Glomerular visceral epithelial cell (primary cell): ENCODE data around the gene FBH1.
"Not testable (repeated sequence)": the region's sequence is repeated elsewhere in the genome, so short reads cannot be mapped to it uniquely, and the experiment has no call there.

Experiments used
- DNase-seq: peaks from one replicate; pipeline ENCODE4 v3.0.0-alpha.2; 2016; ENCODE audit errors: extremely low spot score

The FBH1 gene

DNA sequence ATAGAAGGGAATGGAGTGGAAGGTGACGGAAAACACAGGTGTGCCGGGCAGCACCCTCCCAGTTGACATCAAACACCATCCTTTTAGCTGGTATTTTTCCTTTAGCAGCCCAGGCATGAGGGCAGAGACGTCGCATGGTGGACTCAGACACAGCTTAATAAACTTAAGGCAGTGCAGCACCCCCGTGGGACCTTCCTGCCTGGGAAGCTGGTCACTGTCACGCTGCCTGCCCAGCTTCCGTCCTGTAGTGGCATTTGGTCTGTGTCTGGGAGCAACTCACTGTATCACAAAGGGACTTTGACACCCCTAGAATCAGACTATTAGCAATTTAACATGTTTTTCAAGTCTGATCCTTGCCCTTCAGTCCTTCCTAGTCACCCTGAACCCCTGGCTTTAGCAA is 51.5 kb downstream of the FBH1 start:
- DNase-seq = no peak

- DNase-seq = no peak
These were observed 52.0 kb downstream of the FBH1 start for GRCh38 chr10:5942001-5942400.

- no peak for DNase-seq
These were observed 52.4 kb downstream of the FBH1 start for GRCh38 chr10:5942474-5942873.

GRCh38 chr10:5943536-5943935 is 53.5 kb downstream of the FBH1 start:
- DNase-seq = no peak

DNA sequence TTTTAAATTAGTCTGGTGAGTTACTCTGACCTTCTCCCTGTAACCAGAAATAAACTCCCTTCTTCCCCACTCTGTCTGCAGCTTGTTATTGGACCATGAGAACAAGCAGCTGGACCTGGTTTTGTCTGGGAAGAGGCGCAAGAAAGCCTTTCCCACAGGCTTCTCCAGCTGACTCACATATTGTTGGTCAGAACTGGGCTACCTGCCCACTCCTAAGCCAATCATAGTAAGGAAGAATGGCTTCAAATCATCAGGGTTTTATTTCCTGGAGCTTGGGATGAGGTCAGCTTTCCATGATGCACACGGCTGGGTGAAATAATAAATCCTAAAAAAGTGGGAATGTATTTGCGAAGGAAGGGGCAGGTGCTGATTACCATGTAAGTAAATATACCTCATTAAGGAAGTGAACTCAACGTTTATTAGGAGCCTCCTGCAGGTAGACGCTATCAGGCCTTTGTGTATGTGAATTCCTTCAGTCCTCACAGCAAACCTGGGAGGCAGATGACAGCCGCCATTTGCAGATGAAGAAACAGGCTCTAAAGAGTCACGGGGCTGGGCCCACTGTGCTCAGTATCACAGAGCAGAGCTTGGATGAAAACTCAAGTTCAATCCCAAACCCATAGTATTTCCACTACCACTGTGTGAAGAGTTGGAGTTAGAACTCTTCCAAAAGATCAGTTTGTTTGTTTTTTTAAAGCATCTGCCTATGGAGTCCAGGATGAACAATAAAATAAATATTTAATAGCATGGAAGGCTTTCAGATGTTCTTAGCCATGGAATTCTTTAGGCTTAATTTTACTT is 54.5 kb downstream of the FBH1 start:
- DNase-seq = peak; percentile 96

DNA sequence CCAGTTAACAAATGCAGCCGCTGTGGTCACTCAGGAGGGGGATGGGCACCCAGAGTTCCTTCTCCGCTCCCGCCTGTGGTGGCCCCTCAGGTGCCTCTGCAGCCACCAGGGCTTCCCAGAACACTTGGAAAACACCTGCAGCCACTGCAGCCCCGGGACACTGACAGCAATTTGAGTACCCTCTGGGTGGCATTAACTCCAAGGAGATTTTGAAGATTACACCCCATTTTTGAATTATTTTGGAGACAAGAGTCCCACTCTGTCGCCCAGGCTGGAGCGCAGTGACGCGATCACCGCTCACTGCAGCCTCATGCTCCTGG is 55.1 kb downstream of the FBH1 start:
- no peak for DNase-seq

GRCh38 chr10:5945561-5946418 is 55.7 kb downstream of the FBH1 start:
- DNase-seq = peak; percentile 25

GRCh38 chr10:5946419-5946775 is 56.4 kb downstream of the FBH1 start:
- not testable (repeated sequence) for DNase-seq

DNA sequence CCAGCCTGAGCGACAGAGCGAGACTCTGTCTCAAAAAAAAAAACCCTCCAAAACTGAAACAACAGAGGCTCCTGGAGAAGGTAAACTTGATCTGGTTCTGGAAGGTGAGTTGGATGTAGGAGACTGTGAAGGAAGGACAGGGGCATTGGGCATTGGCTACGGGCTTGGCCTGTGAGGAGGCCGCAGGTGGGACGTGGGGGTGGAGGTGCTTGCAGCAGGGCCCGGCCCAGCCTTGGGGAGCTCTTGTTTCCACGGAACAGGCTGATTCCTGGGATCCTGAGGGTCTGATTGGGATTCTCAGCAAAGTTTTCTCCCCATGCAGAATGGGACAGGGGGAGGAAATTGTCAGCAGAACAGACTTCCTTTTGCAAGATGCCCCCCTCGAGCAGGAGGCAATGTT is 56.7 kb downstream of the FBH1 start:
- DNase-seq = no peak

GRCh38 chr10:5947471-5948207 is 57.6 kb downstream of the FBH1 start:
- DNase-seq = no peak

- no peak for DNase-seq
These were observed 58.2 kb downstream of the FBH1 start for GRCh38 chr10:5948208-5948585.

DNA sequence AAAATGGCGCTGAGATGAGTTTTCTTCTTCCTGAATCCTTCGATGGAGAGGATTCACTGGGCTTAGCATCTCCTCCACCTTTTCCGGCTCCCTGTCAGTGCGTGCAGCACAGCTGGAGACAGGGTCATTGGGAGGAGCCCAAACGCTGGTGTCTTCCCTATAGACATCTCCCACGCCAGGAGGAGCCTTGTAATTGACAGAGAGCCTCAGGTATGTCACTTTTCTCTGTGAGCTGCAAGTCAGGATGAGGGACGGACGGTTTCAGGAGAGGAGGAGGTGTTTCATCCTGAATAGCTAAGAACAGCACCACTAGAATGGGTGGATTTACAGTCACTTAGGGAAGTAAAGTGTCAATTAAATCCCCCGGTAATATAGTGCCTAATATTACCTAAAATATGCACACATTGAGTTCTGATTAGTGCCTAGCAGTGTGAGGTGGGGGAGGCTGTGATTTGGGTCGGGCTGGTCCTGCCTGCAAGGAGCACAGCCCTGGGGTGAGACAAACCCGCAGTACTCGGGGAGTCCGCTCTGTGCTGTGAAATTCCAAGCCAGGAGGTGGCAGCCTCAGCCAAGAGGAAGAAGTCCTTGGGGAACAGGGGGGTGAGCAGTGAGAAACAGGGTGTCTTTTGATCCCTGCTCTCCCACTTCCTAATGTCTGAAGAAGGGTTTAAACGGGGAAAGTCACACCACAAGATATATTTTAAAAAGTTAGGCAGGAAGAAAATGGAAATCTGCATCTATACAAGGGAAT is 59.1 kb downstream of the FBH1 start:
- peak; percentile 54 for DNase-seq

DNA sequence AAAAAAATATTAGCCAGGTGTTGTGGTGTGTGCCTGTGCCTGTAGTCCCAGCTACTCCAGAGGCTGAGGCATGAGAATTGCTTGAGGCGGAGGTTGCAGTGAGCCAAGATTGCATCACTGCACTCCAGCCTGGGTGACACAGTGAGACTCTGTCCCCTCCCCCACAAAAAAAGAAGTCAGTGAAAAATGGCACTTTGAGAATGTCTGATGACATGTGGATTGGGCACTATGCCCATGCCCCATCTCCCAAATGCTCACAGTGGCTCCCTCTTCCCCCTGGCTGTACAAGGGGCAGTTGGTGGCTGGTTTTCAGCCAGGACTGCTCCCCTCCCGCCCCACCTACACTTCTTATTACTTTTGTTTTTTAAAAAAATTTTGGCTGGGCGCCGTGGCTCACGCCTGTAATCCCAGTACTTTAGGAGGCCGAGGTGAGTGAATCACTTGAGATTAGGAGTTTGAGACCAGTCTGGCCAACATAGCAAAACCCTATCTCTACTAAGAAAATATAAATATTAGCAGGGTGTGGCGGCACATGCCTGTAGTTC is 61.2 kb downstream of the FBH1 start:
- DNase-seq = no peak

DNA sequence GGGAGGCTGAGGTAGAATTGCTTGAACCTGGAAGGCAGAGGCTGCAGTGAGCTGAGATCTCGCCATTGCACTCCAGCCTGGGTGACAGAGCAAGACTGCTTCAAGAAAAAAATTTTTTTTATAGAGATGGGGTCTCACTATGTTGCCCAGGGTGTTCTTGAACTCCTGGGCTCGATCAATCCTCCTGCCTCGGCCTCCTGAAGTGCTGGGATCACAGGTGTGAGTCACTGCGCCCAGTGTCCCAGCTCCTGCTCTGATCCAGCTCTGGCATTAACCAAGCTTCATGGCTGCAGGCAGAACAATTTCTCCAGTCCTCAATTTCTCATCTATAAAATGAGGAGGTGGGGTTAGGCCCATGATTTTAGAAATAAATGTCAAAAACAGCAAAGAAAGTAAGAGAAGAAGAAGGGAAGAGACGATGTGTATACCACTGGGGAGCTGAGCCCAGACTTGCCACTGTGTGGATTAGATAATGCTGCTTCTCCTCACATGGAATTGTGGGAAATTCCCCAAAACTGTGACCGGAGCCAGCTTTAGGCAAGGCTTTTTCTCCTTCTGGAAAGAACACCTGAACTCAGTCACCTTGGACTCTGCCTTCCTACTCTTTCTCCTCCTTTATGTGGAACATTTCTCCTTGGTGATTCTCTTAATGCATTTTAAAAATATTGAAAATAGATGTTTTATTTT is 61.8 kb downstream of the FBH1 start:
- DNase-seq = no peak

DNA sequence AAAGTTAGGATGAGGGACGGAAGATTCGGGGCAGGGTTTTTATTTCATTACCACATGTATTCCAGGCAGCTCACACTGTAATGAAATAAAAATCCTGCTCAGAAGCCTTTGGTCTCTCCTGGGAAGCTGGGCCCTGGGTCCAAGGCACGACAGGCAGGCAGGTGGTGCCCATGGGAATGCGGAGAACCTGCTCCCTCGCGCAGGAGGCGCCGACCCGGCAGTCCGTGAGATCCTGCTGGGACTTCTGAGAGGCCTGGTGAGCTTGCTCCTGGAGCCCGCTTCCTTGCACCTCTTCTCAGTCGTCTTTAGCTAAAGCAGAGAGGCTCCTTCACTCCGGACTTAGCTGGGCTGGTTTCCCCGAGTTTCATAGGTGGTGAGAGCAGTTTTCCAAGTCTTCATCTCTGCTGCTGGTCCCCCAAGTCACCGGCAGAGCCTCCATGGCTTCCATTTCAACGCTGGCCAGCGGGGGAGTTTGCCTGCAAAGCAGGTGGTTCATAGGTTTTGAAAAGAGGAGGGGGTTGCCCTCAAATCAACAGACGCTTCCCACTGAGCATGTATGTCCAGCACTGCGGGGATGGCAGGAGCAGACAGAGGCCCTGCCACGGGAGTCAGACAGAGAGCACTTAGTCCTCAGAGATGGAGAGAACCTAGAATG is 62.8 kb downstream of the FBH1 start:
- DNase-seq = no peak

- no peak for DNase-seq
These were observed 63.6 kb downstream of the FBH1 start for GRCh38 chr10:5953676-5954075.

- DNase-seq = no peak
These were observed 66.3 kb downstream of the FBH1 start for GRCh38 chr10:5956146-5956936.

- no peak for DNase-seq
These were observed 68.0 kb downstream of the FBH1 start for GRCh38 chr10:5958077-5958476.

GRCh38 chr10:5958675-5959074 is 68.6 kb downstream of the FBH1 start:
- no peak for DNase-seq

GRCh38 chr10:5959142-5959541 is 69.1 kb downstream of the FBH1 start:
- no peak for DNase-seq
